HG03159 (cell line): ENCODE results near the gene GRM7.
A peak's percentile ranks its signal among the peaks of the same experiment; 100 is the strongest.

Source experiments
- ATAC-seq: cut with Tn5 transposase; IDR thresholded peaks from one replicate; pipeline ENCODE4 v1.9.1; 2021; ENCODE audit warnings: mild to moderate bottlenecking, moderate library complexity; ENCODE audit not compliant: unreplicated experiment

The GRM7 gene

GRCh38 chr3:7112523-7113056 is 251.7 kb downstream of the GRM7 start:
- ATAC-seq: no peak

GRCh38 chr3:7144697-7145308 is 283.9 kb downstream of the GRM7 start:
- ATAC-seq: peak; percentile 69

- no peak for ATAC-seq
These were observed 285.6 kb downstream of the GRM7 start for GRCh38 chr3:7146529-7146928.

GRCh38 chr3:7158516-7158915 is 297.6 kb downstream of the GRM7 start:
- no peak for ATAC-seq

GRCh38 chr3:7160689-7161088 is 299.8 kb downstream of the GRM7 start:
- no peak for ATAC-seq

GRCh38 chr3:7166460-7166859 is 305.5 kb downstream of the GRM7 start:
- ATAC-seq: no peak

- no peak for ATAC-seq
These were observed 310.6 kb downstream of the GRM7 start for GRCh38 chr3:7171493-7171892.

GRCh38 chr3:7172996-7173395 is 312.1 kb downstream of the GRM7 start:
- ATAC-seq: no peak

GRCh38 chr3:7188551-7188950 is 327.6 kb downstream of the GRM7 start:
- no peak for ATAC-seq

- ATAC-seq: peak; percentile 48
These were observed 329.2 kb downstream of the GRM7 start for GRCh38 chr3:7190095-7190494.

- no peak for ATAC-seq
These were observed 332.4 kb downstream of the GRM7 start for GRCh38 chr3:7193269-7193668.

GRCh38 chr3:7194071-7194835 is 333.3 kb downstream of the GRM7 start:
- no peak for ATAC-seq

GRCh38 chr3:7195934-7196333 is 335.0 kb downstream of the GRM7 start:
- no peak for ATAC-seq

GRCh38 chr3:7201784-7202183 is 340.9 kb downstream of the GRM7 start:
- ATAC-seq: no peak

GRCh38 chr3:7203969-7204847 is 343.3 kb downstream of the GRM7 start:
- peak; percentile 33 for ATAC-seq

- peak; percentile 40 for ATAC-seq
These were observed 343.9 kb downstream of the GRM7 start for GRCh38 chr3:7204848-7205156.

- peak; percentile 47 for ATAC-seq
These were observed 344.6 kb downstream of the GRM7 start for GRCh38 chr3:7205535-7205934.

- ATAC-seq: peak; percentile 61
These were observed 345.0 kb downstream of the GRM7 start for GRCh38 chr3:7205962-7206361.

- ATAC-seq: no peak
These were observed 346.2 kb downstream of the GRM7 start for GRCh38 chr3:7207125-7207524.

- ATAC-seq: no peak
These were observed 347.0 kb downstream of the GRM7 start for GRCh38 chr3:7207928-7208327.

GRCh38 chr3:7209098-7209497 is 348.2 kb downstream of the GRM7 start:
- no peak for ATAC-seq

- no peak for ATAC-seq
These were observed 350.8 kb downstream of the GRM7 start for GRCh38 chr3:7211740-7212139.
